ENCODE results near the gene CCDC149.

CCDC149 gene

GRCh38 chr4:24855741-24856140, 57.1 kb downstream of the CCDC149 start:
- TF ChIP-seq POU2F2 (IDR thresholded peaks at IDR 0.05; ENCODE audit: low read depth, low read length) (no peak), POLR2AphosphoS5 (IDR thresholded peaks at IDR 0.05; ENCODE audit: low read depth, low read length) (no peak), SPI1 (IDR thresholded peaks at IDR 0.05; ENCODE audit: low read depth, low read length) (no peak), PAX5 (IDR thresholded peaks at IDR 0.05; ENCODE audit: insufficient read depth, low read length, severe bottlenecking) (no peak), POLR2A (IDR thresholded peaks at IDR 0.05; ENCODE audit: low read depth, low read length) (no peak), TAF1 (IDR thresholded peaks at IDR 0.05; ENCODE audit: low read depth, low read length) (no peak)
- no peak for FAIRE-seq
- no peak for DNase-seq (ENCODE audit: insufficient read length, low spot score)

- TF ChIP-seq POLR2AphosphoS5 (IDR thresholded peaks at IDR 0.05; ENCODE audit: low read depth, low read length) (no peak), TAF1 (IDR thresholded peaks at IDR 0.05; ENCODE audit: low read depth, low read length) (no peak), POU2F2 (IDR thresholded peaks at IDR 0.05; ENCODE audit: low read depth, low read length) (no peak), SPI1 (IDR thresholded peaks at IDR 0.05; ENCODE audit: low read depth, low read length) (no peak), PAX5 (IDR thresholded peaks at IDR 0.05; ENCODE audit: insufficient read depth, low read length, severe bottlenecking) (no peak), POLR2A (IDR thresholded peaks at IDR 0.05; ENCODE audit: low read depth, low read length) (no peak)
- no peak for FAIRE-seq
- no peak for DNase-seq (ENCODE audit: insufficient read length, low spot score)
Measured at GRCh38 chr4:24853142-24853541, 59.7 kb downstream of the CCDC149 start.

- DNase-seq (ENCODE audit: insufficient read length, low spot score) (no peak), FAIRE-seq (no peak)
- TF ChIP-seq POU2F2 (IDR thresholded peaks at IDR 0.05; ENCODE audit: low read depth, low read length) (no peak), TAF1 (IDR thresholded peaks at IDR 0.05; ENCODE audit: low read depth, low read length) (no peak), SPI1 (IDR thresholded peaks at IDR 0.05; ENCODE audit: low read depth, low read length) (no peak), POLR2A (IDR thresholded peaks at IDR 0.05; ENCODE audit: low read depth, low read length) (no peak), POLR2AphosphoS5 (IDR thresholded peaks at IDR 0.05; ENCODE audit: low read depth, low read length) (no peak), PAX5 (IDR thresholded peaks at IDR 0.05; ENCODE audit: insufficient read depth, low read length, severe bottlenecking) (no peak)
Measured at GRCh38 chr4:24850674-24851073, 62.2 kb downstream of the CCDC149 start.

GRCh38 chr4:24849756-24850155, 63.1 kb downstream of the CCDC149 start:
- no peak for FAIRE-seq
- TF ChIP-seq POLR2AphosphoS5 (IDR thresholded peaks at IDR 0.05; ENCODE audit: low read depth, low read length) = no peak

GRCh38 chr4:24849351-24849750, 63.5 kb downstream of the CCDC149 start:
- no peak for TF ChIP-seq SPI1 (IDR thresholded peaks at IDR 0.05; ENCODE audit: low read depth, low read length)
- no peak for TF ChIP-seq POU2F2 (IDR thresholded peaks at IDR 0.05; ENCODE audit: low read depth, low read length)
- TF ChIP-seq POLR2AphosphoS5 (IDR thresholded peaks at IDR 0.05; ENCODE audit: low read depth, low read length) = no peak
- TF ChIP-seq PAX5 (IDR thresholded peaks at IDR 0.05; ENCODE audit: insufficient read depth, low read length, severe bottlenecking) = no peak
- no peak for TF ChIP-seq TAF1 (IDR thresholded peaks at IDR 0.05; ENCODE audit: low read depth, low read length)
- TF ChIP-seq POLR2A (IDR thresholded peaks at IDR 0.05; ENCODE audit: low read depth, low read length) = no peak
- FAIRE-seq (no peak), DNase-seq (ENCODE audit: insufficient read length, low spot score) (no peak)

More at GRCh38 chr4:24849756-24850155, 63.1 kb downstream of the CCDC149 start:
- no peak for DNase-seq (ENCODE audit: insufficient read length, low spot score)

- TF ChIP-seq POLR2AphosphoS5 (IDR thresholded peaks at IDR 0.05; ENCODE audit: low read depth, low read length) (no peak), SPI1 (IDR thresholded peaks at IDR 0.05; ENCODE audit: low read depth, low read length) (no peak), PAX5 (IDR thresholded peaks at IDR 0.05; ENCODE audit: insufficient read depth, low read length, severe bottlenecking) (no peak)
- FAIRE-seq (no peak), DNase-seq (ENCODE audit: insufficient read length, low spot score) (no peak)
Measured at GRCh38 chr4:24846716-24847115, 66.1 kb downstream of the CCDC149 start.

- no peak for FAIRE-seq
- DNase-seq (ENCODE audit: insufficient read length, low spot score) = no peak
Measured at GRCh38 chr4:24845902-24846301, 66.9 kb downstream of the CCDC149 start.

GRCh38 chr4:24845132-24845531, 67.7 kb downstream of the CCDC149 start:
- no peak for DNase-seq (ENCODE audit: insufficient read length, low spot score)
- FAIRE-seq = no peak
- TF ChIP-seq TAF1 (IDR thresholded peaks at IDR 0.05; ENCODE audit: low read depth, low read length) (no peak), POLR2AphosphoS5 (IDR thresholded peaks at IDR 0.05; ENCODE audit: low read depth, low read length) (no peak), SPI1 (IDR thresholded peaks at IDR 0.05; ENCODE audit: low read depth, low read length) (no peak), PAX5 (IDR thresholded peaks at IDR 0.05; ENCODE audit: insufficient read depth, low read length, severe bottlenecking) (no peak), POLR2A (IDR thresholded peaks at IDR 0.05; ENCODE audit: low read depth, low read length) (no peak), POU2F2 (IDR thresholded peaks at IDR 0.05; ENCODE audit: low read depth, low read length) (no peak)

More at GRCh38 chr4:24845902-24846301, 66.9 kb downstream of the CCDC149 start:
- TF ChIP-seq SPI1 (IDR thresholded peaks at IDR 0.05; ENCODE audit: low read depth, low read length) (no peak), TAF1 (IDR thresholded peaks at IDR 0.05; ENCODE audit: low read depth, low read length) (no peak), POLR2A (IDR thresholded peaks at IDR 0.05; ENCODE audit: low read depth, low read length) (no peak), POLR2AphosphoS5 (IDR thresholded peaks at IDR 0.05; ENCODE audit: low read depth, low read length) (no peak), PAX5 (IDR thresholded peaks at IDR 0.05; ENCODE audit: insufficient read depth, low read length, severe bottlenecking) (no peak), POU2F2 (IDR thresholded peaks at IDR 0.05; ENCODE audit: low read depth, low read length) (no peak)

- FAIRE-seq (no peak), DNase-seq (ENCODE audit: insufficient read length, low spot score) (no peak)
- TF ChIP-seq POLR2A (IDR thresholded peaks at IDR 0.05; ENCODE audit: low read depth, low read length) (no peak), TAF1 (IDR thresholded peaks at IDR 0.05; ENCODE audit: low read depth, low read length) (no peak), SPI1 (IDR thresholded peaks at IDR 0.05; ENCODE audit: low read depth, low read length) (no peak), PAX5 (IDR thresholded peaks at IDR 0.05; ENCODE audit: insufficient read depth, low read length, severe bottlenecking) (no peak), POLR2AphosphoS5 (IDR thresholded peaks at IDR 0.05; ENCODE audit: low read depth, low read length) (no peak)
Measured at GRCh38 chr4:24843096-24843495, 69.7 kb downstream of the CCDC149 start.

- FAIRE-seq (no peak), DNase-seq (ENCODE audit: insufficient read length, low spot score) (no peak)
- TF ChIP-seq TAF1 (IDR thresholded peaks at IDR 0.05; ENCODE audit: low read depth, low read length) (no peak), POLR2AphosphoS5 (IDR thresholded peaks at IDR 0.05; ENCODE audit: low read depth, low read length) (no peak), POLR2A (IDR thresholded peaks at IDR 0.05; ENCODE audit: low read depth, low read length) (no peak), SPI1 (IDR thresholded peaks at IDR 0.05; ENCODE audit: low read depth, low read length) (no peak), POU2F2 (IDR thresholded peaks at IDR 0.05; ENCODE audit: low read depth, low read length) (no peak)
Measured at GRCh38 chr4:24842356-24842755, 70.5 kb downstream of the CCDC149 start.

Measured in GM12891 (cell line).